ENCODE data around the gene DTNBP1.

Gene DTNBP1

GRCh38 chr6:15530411-15530810 lies 132.4 kb downstream of the DTNBP1 start:
- DNase-seq, result no peak

DNA sequence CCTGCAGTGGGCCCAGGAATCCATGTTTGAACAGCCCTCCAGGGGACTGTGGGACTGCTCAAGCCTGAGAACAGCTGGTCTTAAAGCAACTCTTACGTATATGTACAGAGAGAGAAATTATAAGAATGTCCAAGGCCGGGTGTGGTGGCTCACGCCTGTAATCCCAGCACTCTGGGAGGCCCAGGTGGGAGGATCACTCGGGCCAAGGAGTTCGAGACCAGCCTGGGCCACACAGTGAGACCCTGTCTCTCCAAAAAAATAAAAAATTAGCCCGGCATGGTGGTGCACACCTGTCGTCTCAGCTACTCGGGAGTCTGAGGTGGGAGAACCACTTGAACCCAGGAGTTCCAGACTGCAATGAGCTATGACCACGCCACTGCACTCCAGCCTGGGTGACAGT lies 134.0 kb downstream of the DTNBP1 start:
- no peak for DNase-seq

- no peak for DNase-seq
These were observed 134.8 kb downstream of the DTNBP1 start for GRCh38 chr6:15527838-15528617.

- DNase-seq, result no peak
These were observed 136.6 kb downstream of the DTNBP1 start for GRCh38 chr6:15526212-15526701.

GRCh38 chr6:15524861-15525401 lies 137.9 kb downstream of the DTNBP1 start:
- DNase-seq, result no peak

GRCh38 chr6:15523679-15524630 lies 138.9 kb downstream of the DTNBP1 start:
- DNase-seq, result no peak

DNA sequence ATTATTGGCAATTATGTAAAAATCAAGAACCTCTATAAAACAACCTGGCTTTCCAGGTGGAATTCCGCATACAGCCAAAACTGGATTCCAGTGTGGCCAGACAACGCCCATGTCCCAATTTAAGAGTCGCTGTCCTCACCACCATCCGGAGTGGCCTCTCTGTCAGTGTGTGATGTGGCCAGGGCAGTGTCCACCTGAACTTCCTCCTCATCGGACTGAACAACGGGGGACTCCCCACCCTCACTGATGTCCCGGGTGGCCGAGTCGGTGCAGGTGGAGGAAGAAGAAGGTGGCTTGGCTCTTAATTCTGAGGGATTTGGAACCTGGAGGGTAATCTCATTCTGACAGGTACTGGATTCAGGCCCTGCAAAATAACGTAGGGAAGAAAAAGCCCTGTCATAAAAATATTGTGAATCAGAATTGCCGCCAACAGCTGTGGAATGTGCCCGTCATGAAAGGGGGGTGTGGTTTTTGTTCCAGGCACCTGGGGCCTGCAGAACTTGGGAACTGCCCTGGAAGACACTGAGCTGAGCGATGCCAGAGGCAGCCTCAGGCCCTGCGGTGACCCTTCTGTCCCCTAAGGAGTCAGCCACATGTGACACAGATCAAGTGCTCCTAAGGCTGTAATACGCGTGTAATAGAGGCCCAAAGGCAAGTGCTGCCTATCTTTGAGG lies 139.8 kb downstream of the DTNBP1 start:
- no peak for DNase-seq

DNA sequence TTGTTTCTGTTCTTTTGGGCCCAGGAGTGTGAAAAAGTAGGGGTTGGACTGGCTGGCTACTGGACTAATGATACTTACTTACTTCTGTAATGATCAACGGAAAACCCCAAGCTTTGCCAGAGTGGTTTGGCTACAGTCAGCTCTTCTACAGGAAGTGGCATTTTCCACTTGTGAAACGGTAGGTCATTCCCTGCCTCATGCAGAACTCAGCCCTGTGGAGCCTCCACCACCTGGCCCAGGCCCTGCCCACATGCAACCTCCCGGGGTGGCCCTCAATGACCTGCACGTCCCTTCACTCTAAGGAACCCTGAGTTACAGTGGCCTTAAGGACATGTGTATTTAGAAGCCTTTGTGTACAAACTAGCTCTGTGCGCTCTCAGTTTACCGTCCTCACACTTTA lies 140.4 kb downstream of the DTNBP1 start:
- DNase-seq, result no peak

DNA sequence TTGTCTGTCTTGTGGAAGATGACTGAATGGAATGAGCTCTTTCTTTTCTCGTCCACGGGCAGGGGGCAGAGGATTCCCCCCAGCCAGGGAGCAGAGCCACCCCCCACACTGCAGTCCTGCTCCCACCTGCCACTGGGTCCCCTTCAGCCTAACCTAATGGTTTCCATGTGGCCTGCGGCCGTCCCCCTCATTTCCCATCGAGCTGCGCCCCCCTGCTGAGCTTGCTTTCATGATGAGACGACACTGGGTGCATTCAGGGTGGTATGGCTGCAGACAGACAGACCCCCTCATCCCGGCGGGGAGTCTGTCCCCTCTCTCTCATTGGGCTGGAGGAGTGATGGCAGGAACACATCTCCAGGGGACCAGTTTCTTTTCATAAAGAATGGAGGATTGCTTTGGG lies 140.8 kb downstream of the DTNBP1 start:
- no peak for DNase-seq

DNA sequence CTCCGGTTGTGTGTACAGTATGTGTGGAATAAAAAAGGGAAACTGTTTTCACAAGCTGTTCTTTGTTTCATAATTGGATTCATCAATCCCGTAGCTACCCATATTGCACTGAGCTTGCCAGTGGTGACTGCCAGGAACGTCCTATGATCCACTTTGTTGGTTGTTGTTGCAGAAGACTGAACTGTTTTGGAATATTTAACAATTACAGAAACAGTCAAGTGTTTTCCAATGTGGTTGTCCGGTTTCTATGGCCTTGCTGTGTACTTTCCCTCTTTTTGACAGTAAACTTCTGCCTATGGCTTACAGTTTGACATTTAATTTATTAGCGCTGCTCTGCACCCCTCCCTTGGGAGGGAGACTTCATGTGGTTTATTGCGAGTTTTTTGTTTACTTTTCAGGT lies 141.2 kb downstream of the DTNBP1 start:
- no peak for DNase-seq

GRCh38 chr6:15520626-15521203 lies 142.1 kb downstream of the DTNBP1 start:
- no peak for DNase-seq

DNA sequence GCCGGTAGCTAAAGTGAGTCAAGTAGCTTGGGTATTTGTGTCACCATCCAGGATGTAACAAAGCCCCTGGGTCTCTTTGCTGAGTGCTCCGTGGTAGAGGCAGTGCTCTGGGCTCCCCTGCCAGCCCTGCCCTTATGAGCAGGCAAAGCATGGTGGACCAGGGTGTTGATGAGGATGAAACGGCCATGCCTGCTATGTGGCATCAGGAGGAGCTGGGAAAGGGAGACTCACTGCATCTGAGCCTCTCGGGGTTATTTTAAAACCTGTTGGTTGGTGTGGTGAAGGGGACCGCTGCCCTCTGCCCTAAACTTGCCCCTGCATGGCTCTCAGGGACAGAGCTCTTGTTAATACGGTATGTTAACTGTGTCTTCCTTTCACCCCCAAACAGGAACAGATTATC lies 143.1 kb downstream of the DTNBP1 start:
- peak in 1 of 2 experiments; percentile 20 for DNase-seq

GRCh38 chr6:15518878-15519277 lies 143.9 kb downstream of the DTNBP1 start:
- no peak for DNase-seq

DNA sequence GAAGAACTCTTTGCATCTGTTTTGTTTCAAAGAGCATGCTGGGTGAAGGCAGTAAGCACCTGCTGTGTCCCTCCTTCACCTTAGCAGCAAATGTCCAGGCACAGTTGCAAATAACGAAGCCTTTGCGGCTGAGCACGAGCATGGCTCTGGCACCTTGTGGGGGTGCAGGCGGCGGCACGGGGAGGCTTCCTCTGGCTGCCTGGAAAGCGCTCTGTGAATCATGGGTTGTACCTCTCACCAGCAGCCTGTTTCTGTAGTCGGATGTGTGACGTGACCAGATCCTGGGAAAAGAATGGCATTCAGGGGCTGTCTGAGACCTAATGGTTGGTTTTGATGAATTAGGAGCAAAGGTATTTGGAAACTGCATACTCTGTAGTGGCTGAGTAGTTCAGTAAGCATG lies 144.8 kb downstream of the DTNBP1 start:
- no peak for DNase-seq

GRCh38 chr6:15517600-15517999 lies 145.2 kb downstream of the DTNBP1 start:
- no peak for DNase-seq

DNA sequence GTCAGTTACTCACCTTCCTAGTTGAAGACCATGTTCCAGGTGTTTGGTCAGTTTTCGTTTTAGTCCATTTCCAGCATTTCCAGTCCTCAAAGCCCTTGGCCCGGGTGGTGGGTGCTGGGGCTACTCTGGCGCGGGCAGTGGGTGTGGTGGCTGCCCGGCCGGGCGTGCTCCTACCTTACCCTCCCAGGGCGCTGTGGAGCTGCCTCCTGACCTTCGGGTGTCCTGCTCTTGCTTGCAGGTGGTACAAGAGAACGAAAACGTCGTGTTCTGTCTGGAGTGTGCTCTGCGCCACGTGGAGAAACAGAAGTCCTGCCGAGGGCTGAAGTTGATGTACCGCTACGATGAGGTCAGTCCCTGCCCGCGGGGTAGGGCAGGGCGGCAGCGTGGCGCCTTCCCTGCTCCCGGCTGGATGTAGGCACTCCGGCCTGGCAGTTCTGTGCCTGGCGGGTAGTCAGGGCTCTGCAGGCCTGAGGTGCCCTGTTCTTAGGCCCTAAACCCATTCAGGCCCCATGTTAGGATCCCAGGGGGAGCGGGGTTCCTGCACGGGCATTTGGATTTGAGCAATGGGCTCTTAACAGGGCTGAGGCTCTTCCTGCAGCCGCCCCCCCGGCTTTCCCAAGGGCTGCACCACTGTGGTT lies 145.8 kb downstream of the DTNBP1 start:
- DNase-seq, result no peak

- no peak for DNase-seq
These were observed 146.4 kb downstream of the DTNBP1 start for GRCh38 chr6:15516378-15516777.

DNA sequence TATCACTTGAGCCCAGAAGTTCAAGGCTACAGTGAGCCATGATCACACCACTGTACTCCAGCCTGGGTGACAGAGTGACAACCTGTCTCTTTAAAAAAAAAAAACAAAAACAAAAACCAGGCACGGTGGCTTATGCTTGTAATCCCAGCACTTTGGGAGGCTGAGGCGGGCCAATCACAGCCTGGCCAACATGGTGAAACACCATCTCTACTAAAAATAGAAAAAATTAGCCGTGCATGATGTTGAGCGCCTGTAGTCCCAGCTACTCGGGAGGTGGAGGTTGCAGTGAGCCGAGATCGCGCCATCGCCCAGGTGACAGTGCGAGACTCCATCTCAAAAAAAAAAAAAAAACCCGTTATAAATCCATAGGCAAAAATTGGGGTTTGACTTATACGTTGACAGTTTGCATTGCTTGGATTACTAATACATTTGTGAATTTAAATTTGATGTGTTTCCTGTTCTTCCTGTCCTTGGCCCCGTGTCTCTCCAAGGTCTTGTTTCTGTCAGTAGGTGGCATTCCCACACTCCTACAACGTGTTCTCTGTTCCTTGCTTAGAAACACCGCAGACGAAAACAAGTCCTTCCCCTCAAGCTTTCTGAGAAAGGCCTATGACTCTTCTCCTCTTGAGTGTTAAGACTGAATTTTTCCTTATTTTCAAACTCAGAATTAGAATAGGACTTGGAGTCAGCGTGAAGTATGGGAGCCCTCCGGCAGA lies 147.0 kb downstream of the DTNBP1 start:
- no peak for DNase-seq

GRCh38 chr6:15515226-15515625 lies 147.6 kb downstream of the DTNBP1 start:
- DNase-seq, result no peak

DNA sequence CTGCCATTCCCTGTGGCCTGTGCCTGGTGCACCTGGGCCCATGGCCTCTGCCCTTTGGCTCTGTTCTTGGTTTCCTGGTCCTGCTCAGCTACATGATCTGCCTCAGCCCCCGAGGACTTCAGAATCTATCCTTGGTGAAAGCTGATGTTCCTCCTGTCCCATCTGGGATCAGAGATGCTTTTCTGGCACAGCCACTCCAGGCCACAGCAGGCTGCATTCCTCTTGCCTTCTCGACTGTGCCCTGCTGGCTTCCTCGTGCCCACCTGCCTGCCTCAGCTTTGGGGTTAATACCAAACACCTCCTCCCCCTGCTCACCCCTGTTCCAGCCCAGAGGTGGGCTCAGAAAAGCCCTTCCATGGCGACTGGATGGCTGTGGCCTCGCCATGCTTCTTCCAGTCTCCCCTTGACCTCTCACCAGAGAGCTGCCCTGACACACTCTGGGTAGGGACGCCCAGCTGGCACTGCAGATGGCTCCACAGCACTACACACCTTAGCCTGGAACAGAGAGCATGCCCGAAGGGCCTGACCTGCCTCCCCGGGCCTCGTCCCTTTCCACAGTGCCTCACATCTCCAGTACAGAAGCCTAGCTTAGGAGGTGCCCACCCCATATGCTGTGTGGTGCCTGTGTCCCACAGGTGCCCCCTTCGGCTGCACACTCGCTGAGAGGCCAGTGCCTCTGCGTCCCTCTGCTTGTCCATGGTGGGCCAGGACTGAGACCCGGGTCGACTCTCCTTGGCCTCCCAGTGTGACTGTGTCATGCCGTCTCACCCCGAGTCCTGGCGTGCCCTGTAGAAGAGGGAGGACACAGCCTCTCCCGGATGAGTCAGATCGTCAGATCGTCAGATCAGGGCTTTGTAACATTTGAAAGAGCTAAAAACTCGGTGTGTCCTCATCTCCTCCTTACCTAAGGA lies 148.8 kb downstream of the DTNBP1 start:
- no peak for DNase-seq

Data from SHP77 (cell line).